Measurements from ENCODE around the gene RASAL3.
"Not testable (repeated sequence)": the region's sequence is repeated elsewhere in the genome, so short reads cannot be mapped to it uniquely, and the experiment has no call there.

The RASAL3 gene

DNA sequence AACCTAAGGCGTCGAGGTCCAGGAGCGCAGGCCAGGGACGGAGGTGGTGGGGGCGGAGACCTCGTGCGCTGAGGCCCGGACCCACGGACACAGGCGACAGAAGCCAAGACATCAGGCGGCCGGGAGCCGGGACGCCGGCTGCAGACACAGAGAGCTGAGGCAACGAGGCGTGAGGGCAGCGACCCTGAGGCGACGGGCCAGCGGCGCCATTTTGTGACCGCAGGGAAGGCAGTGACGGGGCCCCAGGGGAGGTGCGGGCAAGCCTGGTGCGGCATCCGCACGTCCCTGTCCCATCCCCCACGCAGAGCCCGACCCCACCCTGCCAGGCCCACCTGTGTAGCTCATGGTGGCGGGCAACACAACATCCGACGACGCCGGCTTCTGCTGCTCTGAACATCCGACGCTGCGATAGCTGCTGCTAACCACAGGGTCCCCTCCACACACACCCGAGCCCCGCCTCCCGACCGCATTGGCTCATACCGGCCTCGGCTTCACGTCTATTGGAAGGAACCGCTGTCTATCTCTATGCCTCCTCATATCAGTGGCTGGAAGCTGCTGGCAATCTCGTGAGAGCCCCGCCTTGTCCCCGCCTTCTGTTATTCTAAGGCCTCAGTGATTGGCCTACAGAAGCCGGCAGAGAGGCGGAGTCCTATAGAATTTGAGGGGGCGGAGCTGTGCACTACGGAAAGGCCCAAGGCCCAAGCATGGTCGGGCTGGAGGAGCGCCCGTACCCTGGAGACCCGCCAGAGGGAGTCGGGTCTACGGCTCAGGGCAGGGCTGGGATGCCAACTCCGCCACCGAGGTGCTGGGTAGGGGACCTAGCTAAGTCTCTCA is 45.5 kb downstream of the RASAL3 start, which contains the start of gene AKAP8L:
TSS of gene AKAP8L (minus strand) at position 410 of the 834 bp plus-strand sequence. CDS start at position 345, 65 bp downstream.
- peak within 1 kb of the TSS; percentile 98 for H3K27ac Mint-ChIP-seq
- DNase-seq: peak; percentile 100
- peak within 1 kb of the TSS; percentile 99 for H3K4me3 Mint-ChIP-seq
- peaks cover 3% of the 10 kb centered on the region for H3K9me3 Mint-ChIP-seq
- H3K4me1 Mint-ChIP-seq: peaks cover 34% of the 10 kb centered on the region
- peaks cover 4% of the 10 kb centered on the region for H3K27me3 Mint-ChIP-seq
- H3K36me3 Mint-ChIP-seq: peaks cover 32% of the 10 kb centered on the region
- CTCF ChIA-PET: interaction anchor here (0.7 to 7.3 kb wide), 23 partner anchors 9 to 327 kb away, joined by 3 to 152 read pairs (median 5); partner anchors contain the start of genes AKAP8 and RASAL3

DNA sequence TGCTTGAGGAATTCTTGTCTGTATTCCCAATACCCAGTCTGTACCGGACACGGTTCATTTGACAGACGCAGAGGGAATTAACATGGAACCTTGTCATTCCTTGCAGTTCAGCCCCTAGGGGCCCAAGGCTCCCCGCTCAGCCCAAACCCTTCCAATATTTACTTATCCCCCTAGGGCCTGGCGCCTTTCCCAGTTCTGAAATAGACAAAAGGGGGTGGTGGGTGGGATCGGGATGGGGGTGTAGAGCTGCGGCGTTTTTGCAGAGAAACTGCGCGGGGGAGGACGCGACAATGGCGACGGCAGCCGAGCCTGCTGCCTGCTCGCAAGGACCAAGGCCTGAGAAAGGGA is 46.1 kb downstream of the RASAL3 start:
- Mint-ChIP-seq H3K27me3 (peaks cover 4% of the 10 kb centered on the region), H3K4me1 (peaks cover 37% of the 10 kb centered on the region), H3K9me3 (no peaks in the 10 kb centered on the region), H3K36me3 (peaks cover 28% of the 10 kb centered on the region), H3K4me3 (peak overlapping the region; percentile 99), H3K27ac (peak overlapping the region; percentile 98)
- CTCF ChIA-PET: interaction anchor here (1.0 to 7.3 kb wide), 9 partner anchors 15 to 241 kb away, joined by 3 to 152 read pairs (median 8); partner anchors contain the start of genes AKAP8 and RASAL3
- no peak for DNase-seq

- H3K4me3 Mint-ChIP-seq: peak overlapping the region; percentile 99
These were observed 46.6 kb downstream of the RASAL3 start for GRCh38 chr19:15417699-15418098.

DNA sequence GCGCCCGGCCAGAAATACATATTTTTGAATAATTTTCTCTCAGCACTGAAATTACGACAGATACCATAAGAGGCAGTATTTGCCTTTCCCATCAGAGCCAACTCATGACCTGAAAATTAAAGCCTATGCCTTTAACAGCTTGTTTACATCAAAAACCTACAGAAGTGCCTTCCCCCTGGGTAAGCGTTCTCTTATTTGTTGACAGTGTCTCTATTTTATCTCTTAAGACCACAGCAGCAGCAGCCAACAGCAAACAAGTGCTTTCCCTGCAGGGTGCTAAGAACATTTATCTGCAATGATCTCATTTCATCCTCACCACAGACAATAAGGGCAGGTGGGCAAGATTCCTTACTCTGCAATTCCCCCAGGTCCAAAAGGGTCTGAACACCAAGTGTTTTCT is 51.5 kb downstream of the RASAL3 start:
- H3K9me3 Mint-ChIP-seq: no peaks in the 10 kb centered on the region
- peak overlapping the region; percentile 49 for H3K27ac Mint-ChIP-seq
- CTCF ChIA-PET: interaction anchor here (1.6 kb wide), 1 partner anchor 143 kb away, joined by 3 read pairs; no protein-coding TSS in a partner anchor
- DNase-seq: no peak
- no peaks in the 10 kb centered on the region for H3K27me3 Mint-ChIP-seq
- peaks cover 33% of the 10 kb centered on the region for H3K4me1 Mint-ChIP-seq
- H3K36me3 Mint-ChIP-seq: peaks cover 30% of the 10 kb centered on the region
- no peak overlapping the region for H3K4me3 Mint-ChIP-seq

More at GRCh38 chr19:15417699-15418098, 46.6 kb downstream of the RASAL3 start:
- CTCF ChIA-PET: interaction anchor here (0.6 to 7.3 kb wide), 5 partner anchors 25 to 240 kb away, joined by 3 to 152 read pairs (median 3); partner anchors contain the start of gene RASAL3
- Mint-ChIP-seq H3K4me1 (peaks cover 41% of the 10 kb centered on the region), H3K27ac (peak overlapping the region; percentile 98), H3K27me3 (peaks cover 4% of the 10 kb centered on the region), H3K36me3 (peaks cover 23% of the 10 kb centered on the region), H3K9me3 (no peaks in the 10 kb centered on the region)
- DNase-seq: no peak

- H3K4me1 Mint-ChIP-seq: peaks cover 20% of the 10 kb centered on the region
These were observed 53.0 kb downstream of the RASAL3 start for GRCh38 chr19:15411351-15411750.

DNA sequence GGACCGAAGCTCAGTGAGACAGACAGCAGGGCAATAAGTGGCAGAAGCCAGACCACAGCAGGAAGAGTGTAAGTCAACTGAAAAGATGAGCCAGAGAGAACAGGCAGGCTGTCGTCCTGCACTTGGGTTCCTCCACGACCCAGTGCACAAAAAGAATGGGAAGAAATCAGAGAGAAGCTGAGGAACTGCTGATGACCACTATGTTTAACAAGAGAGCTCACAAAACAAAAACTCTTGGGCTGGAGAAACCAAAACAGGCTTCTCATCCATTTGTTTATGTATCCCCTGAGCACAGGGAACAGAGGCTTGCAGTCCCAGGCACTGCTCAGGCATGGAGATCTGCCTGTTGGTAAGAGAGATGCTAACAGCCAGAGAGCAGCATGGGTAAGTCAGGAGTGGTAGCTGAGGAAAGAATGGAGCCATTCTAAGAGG is 59.5 kb downstream of the RASAL3 start:
- Mint-ChIP-seq H3K9me3 (no peaks in the 10 kb centered on the region), H3K36me3 (peaks cover 32% of the 10 kb centered on the region), H3K4me1 (peaks cover 12% of the 10 kb centered on the region), H3K27ac (peak overlapping the region; percentile 60), H3K4me3 (no peak overlapping the region), H3K27me3 (no peaks in the 10 kb centered on the region)
- no peak for DNase-seq
- CTCF ChIA-PET: no interaction called here

More at GRCh38 chr19:15411351-15411750, 53.0 kb downstream of the RASAL3 start:
- H3K27me3 Mint-ChIP-seq, CTCF ChIA-PET, H3K27ac Mint-ChIP-seq, H3K9me3 Mint-ChIP-seq, H3K4me3 Mint-ChIP-seq: not testable (repeated sequence)
- H3K36me3 Mint-ChIP-seq: peaks cover 29% of the 10 kb centered on the region
- DNase-seq: peak; percentile 6

DNA sequence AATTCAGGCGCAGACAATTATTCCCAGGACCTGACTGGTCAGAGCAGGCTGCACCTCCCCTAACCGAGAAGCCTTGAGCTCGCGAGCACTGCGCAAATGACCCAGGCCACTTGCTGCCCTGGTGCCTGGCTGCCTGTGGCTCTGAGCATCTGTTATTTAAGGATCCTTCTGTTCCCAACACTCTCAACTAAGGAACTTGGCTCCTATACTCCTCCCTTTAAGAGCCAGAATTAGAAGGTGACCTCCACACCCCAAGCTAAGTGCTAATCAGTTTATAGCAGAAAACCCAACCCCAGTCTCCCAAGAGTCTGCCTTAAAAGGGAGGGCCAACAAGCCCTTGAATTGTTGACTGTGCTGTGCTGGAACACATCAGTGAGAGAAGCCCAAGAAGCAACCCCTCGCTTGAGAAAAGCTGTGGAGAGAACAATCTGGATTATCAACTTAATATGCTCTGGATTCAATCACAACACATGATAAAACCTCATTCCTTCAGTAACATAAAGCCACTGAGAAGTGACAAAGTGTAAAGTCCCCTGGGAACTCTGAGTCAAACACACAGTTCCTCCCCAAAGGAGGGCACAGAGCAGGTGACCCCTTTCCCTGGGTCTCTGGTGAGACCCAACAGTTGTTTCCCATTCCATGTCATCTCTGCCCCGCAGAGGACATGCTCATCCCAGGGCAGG is 60.1 kb downstream of the RASAL3 start:
- Mint-ChIP-seq H3K36me3 (peaks cover 27% of the 10 kb centered on the region), H3K4me1 (peaks cover 11% of the 10 kb centered on the region), H3K27me3 (no peaks in the 10 kb centered on the region), H3K27ac (peak overlapping the region; percentile 38), H3K4me3 (no peak overlapping the region), H3K9me3 (no peaks in the 10 kb centered on the region)
- CTCF ChIA-PET: no interaction called here
- no peak for DNase-seq

- CTCF ChIA-PET: no interaction called here
- H3K9me3 Mint-ChIP-seq: no peaks in the 10 kb centered on the region
- H3K27ac Mint-ChIP-seq: no peak overlapping the region
- H3K27me3 Mint-ChIP-seq: no peaks in the 10 kb centered on the region
- peaks cover 8% of the 10 kb centered on the region for H3K4me1 Mint-ChIP-seq
- no peak overlapping the region for H3K4me3 Mint-ChIP-seq
- peaks cover 23% of the 10 kb centered on the region for H3K36me3 Mint-ChIP-seq
- no peak for DNase-seq
These were observed 61.2 kb downstream of the RASAL3 start for GRCh38 chr19:15403151-15403531.

DNA sequence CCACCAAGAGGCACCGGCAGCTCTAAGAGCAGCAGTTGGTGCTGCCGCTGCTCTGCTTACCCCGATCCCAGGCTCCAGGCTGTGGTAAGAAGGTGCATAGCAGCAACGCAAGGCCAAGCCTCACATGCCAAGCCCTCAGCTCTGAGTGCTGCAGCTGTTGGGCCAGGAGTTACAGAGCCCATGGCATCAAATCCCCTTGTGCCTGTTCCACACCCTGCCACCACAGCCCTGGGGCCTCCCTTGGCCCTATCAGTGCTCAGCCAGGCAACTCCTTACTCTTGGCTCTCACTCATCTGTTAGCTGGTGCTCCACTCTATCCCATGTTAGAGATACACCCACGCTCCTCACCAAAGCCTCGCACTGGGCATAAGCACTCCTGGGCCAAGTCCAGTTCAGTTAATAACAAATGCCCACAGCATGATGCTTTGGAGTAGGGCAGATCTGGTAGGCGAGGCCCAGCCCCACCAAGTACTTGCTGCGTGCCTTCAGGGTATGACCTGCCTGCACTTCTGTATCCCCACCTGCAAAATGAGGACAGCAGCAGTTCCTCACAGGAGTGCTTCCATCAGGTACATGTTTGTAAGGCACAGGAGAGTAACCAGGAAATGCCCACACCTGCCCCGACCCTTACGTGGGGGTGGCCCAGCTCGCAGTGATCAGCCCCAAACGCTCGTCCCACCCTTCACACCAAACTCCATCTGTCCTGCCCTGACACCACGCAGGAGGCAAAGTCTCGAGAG is 61.8 kb downstream of the RASAL3 start:
- no peak for DNase-seq
- CTCF ChIA-PET: interaction anchor here (0.8 kb wide), 1 partner anchor 16 kb away, joined by 3 read pairs; the partner anchor contains the start of gene AKAP8L
- peaks cover 6% of the 10 kb centered on the region for H3K4me1 Mint-ChIP-seq
- H3K27me3 Mint-ChIP-seq: no peaks in the 10 kb centered on the region
- H3K27ac Mint-ChIP-seq: no peak overlapping the region
- H3K36me3 Mint-ChIP-seq: peaks cover 25% of the 10 kb centered on the region
- H3K9me3 Mint-ChIP-seq: no peaks in the 10 kb centered on the region
- no peak overlapping the region for H3K4me3 Mint-ChIP-seq

All from activated naive CD4-positive, alpha-beta T cell treated with anti-CD3 and anti-CD28 coated beads, Interleukin-2, amount 10 ng/mL, durations not matched to agents 7 days and 5 days (primary cell).